AG09309 (cell line): ENCODE results near the gene SETD3.

Experiments
- DNase-seq: peaks from one replicate; pipeline ENCODE4 v3.0.0-alpha.2; 2010; ENCODE audit warnings: low read depth
- H3K4me3 ChIP-seq: 2 replicates; pipeline ENCODE4 v1.5.1; 2011; ENCODE audit warnings: mild to moderate bottlenecking, low read depth, low read length, moderate library complexity; ENCODE audit not compliant: control insufficient read depth
- TF ChIP-seq, protein P1 (sequence below): IDR thresholded peaks from 2 replicates; pipeline ENCODE4 v1.5.1; 2011; ENCODE audit warnings: mild to moderate bottlenecking, low read depth, low read length, inconsistent platforms; ENCODE audit not compliant: insufficient read depth, control insufficient read depth; ENCODE audit errors: missing control alignments

SETD3 gene

DNA sequence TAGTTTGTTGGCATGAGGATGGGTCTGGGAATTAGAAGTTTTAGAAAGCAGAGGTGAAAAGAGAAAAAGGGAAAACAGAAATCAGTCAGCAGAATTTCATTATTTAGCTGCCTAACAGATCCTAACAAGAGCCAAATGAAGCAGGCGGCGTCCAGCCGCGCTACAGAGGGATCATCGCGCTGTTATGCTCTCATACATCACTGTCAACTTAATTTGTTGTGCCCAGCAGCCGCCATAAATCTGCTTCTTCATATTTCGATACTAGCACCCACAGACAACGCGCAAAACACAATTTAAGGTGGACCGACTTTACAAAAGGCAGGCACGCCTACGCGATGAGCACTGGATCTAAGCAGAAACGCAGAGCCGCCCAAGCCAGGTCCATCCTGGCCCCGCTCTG, 66.7 kb downstream of the SETD3 start:
- TF ChIP-seq, protein P1, sequence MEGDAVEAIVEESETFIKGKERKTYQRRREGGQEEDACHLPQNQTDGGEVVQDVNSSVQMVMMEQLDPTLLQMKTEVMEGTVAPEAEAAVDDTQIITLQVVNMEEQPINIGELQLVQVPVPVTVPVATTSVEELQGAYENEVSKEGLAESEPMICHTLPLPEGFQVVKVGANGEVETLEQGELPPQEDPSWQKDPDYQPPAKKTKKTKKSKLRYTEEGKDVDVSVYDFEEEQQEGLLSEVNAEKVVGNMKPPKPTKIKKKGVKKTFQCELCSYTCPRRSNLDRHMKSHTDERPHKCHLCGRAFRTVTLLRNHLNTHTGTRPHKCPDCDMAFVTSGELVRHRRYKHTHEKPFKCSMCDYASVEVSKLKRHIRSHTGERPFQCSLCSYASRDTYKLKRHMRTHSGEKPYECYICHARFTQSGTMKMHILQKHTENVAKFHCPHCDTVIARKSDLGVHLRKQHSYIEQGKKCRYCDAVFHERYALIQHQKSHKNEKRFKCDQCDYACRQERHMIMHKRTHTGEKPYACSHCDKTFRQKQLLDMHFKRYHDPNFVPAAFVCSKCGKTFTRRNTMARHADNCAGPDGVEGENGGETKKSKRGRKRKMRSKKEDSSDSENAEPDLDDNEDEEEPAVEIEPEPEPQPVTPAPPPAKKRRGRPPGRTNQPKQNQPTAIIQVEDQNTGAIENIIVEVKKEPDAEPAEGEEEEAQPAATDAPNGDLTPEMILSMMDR: no peak
- DNase-seq: no peak
- no peak overlapping the region for H3K4me3 ChIP-seq

DNA sequence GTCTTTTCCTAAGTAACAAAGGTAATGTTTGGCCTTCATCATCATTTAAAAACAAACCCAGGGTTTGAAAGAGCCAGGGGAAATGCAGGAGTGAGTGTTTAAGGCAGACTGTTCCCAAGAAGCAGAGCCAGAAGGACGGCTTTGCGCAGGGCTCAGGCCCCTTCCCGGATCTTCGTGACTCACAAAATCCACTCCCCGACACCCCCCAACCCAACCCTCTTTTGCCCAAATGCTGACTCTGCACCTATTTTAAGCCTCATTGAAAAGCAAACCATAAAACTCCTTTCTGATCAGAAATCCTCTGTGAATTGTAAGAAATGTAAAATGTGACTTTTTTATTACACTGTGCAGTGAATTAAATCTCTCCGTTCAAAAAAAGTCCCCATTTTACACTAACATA, 67.5 kb downstream of the SETD3 start:
- no peak for DNase-seq
- no peak overlapping the region for H3K4me3 ChIP-seq
- TF ChIP-seq, protein P1: no peak

DNA sequence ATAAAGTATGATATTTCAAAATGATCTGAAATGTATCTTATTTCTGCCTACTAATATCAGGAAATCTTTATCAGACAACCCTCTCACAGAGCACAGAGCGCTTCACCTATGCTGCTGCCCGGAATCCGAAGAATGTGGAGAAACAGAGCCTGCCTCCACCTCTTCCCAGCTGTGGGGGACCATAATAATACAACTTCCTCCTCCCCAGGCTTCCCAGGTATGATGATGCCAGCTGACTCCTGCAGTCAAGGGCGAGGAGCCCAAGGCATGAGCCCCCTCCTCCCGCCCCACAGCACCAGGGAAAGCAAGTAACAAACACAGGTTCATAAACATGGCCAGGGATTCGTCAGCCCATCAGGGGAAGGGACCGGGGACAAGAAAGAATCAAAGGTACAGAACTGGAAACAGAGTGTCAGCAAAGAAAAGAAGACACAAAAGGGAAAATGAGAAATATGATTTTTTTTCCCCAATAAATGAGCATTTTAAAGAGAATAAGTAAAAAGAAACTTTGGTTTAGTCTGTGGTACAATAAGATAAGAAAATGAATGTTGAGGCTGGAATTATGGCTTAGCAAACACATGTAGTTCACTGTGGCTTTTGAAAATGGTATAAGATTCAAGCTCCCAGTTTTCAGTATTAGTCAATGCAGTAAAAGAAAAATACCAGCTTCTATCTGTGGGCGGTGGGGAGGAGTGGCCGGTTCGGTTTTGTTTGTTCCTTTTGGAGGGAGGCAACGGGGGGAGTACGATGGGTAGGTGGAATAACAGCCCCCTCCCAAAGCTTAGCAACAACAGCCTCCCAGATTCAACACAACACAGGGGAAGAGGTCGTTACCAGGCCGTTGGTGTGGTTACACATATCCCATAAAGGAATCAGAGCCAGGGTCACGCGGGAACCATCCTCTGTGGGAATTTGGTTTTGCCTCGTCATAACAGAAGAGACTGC, 68.3 kb downstream of the SETD3 start:
- TF ChIP-seq, protein P1: no peak
- H3K4me3 ChIP-seq: no peak overlapping the region
- DNase-seq: no peak

DNA sequence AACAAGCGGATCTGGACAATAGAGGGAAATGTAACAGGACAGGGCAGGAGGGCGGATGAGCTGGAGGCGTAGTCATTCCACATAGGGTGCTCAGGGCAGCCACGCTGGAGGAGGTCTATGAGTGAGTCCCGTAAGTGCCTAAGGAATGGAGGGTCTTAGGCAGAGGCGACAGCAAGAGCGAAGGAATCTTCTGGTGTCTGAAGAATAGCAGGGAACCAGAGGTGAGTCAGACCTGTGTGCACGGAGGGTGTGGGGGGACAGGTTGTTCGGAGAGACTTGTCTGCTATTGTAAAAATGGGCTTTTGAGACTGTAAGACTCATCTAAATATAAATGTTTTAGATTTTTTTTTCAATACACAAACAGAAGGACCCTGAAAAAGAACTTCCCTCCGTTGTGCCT, 70.6 kb downstream of the SETD3 start:
- no peak for DNase-seq
- TF ChIP-seq, protein P1: no peak
- no peak overlapping the region for H3K4me3 ChIP-seq

DNA sequence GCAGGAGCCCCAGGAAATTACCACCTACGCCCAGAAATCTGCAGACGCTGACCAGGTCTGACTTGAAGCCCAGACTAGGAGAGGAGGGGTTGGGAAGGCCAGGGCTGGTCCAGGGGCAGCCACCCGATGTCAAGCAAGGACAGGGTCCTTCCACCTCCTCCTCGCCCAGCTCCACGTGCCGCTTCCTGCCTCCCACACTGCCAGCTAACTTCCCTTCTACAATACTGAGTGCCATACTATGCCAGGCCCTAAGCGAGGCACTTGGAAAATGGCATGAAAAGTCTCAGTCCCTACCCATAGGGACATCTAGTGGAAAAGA, 71.7 kb downstream of the SETD3 start:
- no peak overlapping the region for H3K4me3 ChIP-seq
- DNase-seq: no peak
- TF ChIP-seq, protein P1: no peak

DNA sequence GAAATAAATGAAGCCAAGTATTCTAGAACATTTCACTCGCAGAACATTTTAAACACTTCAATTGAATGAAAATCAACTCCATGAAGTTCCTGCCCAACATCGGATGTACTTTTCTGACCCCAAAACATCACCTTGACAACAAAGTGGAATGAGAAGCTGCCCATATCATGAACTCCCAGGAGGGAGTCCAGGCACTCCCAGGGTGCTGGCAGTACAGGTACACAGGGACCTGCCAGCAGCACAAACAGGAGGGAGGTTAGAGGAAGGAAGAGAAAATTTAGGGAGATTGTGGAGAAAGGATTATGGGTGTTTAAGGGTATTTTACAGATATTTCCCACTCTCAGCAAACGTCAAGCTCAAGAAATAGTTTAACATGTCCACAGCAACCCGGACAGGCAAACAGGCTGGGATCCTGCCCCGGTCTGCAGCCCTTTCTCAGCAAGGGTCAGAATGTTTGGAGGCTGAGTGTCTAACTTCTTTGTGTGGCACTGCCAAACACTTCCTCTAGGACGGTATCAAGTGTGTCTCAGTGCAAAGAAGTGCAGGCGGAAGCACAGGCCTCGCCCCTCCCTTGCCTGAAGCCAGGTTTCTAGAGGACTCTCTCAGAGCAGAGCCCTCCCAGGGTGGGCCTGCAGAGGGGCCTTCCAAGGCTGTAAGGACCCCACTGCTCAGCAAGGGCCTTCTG, 72.2 kb downstream of the SETD3 start:
- no peak overlapping the region for H3K4me3 ChIP-seq
- TF ChIP-seq, protein P1: no peak
- no peak for DNase-seq
